GM12875 (cell line): ENCODE data around the gene LYPD5.

ENCODE experiments used
- H3K4me3 ChIP-seq: one replicate; pipeline ENCODE4 v1.5.1; 2011; ENCODE audit warnings: low read depth, low read length, control low read depth
- CTCF ChIP-seq: IDR thresholded peaks from 2 replicates; pipeline ENCODE4 v1.5.1; 2011; ENCODE audit warnings: low read depth, mild to moderate bottlenecking, control low read depth, inconsistent platforms, low read length, moderate library complexity, borderline replicate concordance; ENCODE audit not compliant: insufficient read depth

LYPD5 gene

GRCh38 chr19:43768273-43769050, 33.8 kb downstream of the LYPD5 start:
- H3K4me3 ChIP-seq = no peak overlapping the region
- TF ChIP-seq CTCF = no peak

GRCh38 chr19:43767818-43768217, 34.4 kb downstream of the LYPD5 start:
- TF ChIP-seq CTCF = no peak
- H3K4me3 ChIP-seq = no peak overlapping the region

- no peak for TF ChIP-seq CTCF
- H3K4me3 ChIP-seq = no peak overlapping the region
Measured at GRCh38 chr19:43767316-43767715, 34.9 kb downstream of the LYPD5 start.

- H3K4me3 ChIP-seq = no peak overlapping the region
- no peak for TF ChIP-seq CTCF
Measured at GRCh38 chr19:43766755-43767043, 35.5 kb downstream of the LYPD5 start.

GRCh38 chr19:43765109-43765876, 37.0 kb downstream of the LYPD5 start:
- H3K4me3 ChIP-seq = peak overlapping the region; percentile 11
- TF ChIP-seq CTCF = no peak

- peak overlapping the region; percentile 11 for H3K4me3 ChIP-seq
Measured at GRCh38 chr19:43764684-43765083, 37.6 kb downstream of the LYPD5 start.

GRCh38 chr19:43763473-43763939, 38.7 kb downstream of the LYPD5 start:
- TF ChIP-seq CTCF = no peak

More at GRCh38 chr19:43763473-43763939, 38.7 kb downstream of the LYPD5 start:
- no peak overlapping the region for H3K4me3 ChIP-seq
